NK-92 treated with Interleukin-12 subunit alpha and Interleukin-12 subunit beta, amount 100 ng/mL, for 24 hours (cell line): Measurements from ENCODE around the gene TNS1.
"Not testable (repeated sequence)": the region's sequence is repeated elsewhere in the genome, so short reads cannot be mapped to it uniquely, and the experiment has no call there.

Experiments used
- DNase-seq: peaks from one replicate; lab custom pipeline; 2025; lab: John Stamatoyannopoulos, UW

Gene TNS1

DNA sequence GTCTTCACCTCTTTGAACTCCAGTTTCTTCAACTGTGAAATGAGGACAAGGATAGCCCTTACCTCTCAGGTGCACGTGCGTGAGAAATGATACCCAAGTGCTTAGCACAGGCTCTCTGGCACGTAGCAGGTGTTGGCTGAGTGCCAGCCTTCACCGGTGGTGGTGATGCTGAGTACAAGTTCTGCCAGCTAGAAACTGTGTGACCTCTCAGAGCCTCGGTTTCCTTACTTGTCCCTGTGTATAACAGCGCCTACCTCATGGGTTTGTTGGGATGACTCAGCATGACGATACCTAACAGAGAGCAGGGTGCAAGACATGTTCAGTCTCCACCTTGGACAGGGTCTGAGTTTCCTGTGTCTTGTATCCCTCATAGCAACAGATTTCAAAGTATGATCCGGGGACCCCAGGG lies 205.1 kb downstream of the TNS1 start:
- DNase-seq = no peak

DNA sequence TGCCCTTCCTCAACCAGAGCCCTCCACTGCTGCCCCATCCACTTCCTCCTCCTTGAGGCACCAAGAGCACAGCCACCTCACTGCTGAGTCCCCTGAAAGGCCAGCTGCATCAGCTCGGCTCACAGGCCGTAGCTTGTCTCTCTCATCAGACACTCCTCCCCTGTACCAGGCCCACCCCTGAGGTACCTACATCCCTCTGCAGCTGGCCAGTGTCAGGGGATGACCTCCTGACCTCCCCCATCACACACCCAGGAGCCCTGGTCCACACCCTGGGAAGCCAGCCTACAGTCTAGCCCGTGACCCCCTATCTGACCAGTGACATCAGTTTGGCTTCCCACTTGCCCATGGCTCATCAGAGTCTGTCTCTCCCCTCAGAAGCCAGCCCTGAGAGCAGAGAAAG lies 205.6 kb downstream of the TNS1 start:
- DNase-seq = no peak

DNA sequence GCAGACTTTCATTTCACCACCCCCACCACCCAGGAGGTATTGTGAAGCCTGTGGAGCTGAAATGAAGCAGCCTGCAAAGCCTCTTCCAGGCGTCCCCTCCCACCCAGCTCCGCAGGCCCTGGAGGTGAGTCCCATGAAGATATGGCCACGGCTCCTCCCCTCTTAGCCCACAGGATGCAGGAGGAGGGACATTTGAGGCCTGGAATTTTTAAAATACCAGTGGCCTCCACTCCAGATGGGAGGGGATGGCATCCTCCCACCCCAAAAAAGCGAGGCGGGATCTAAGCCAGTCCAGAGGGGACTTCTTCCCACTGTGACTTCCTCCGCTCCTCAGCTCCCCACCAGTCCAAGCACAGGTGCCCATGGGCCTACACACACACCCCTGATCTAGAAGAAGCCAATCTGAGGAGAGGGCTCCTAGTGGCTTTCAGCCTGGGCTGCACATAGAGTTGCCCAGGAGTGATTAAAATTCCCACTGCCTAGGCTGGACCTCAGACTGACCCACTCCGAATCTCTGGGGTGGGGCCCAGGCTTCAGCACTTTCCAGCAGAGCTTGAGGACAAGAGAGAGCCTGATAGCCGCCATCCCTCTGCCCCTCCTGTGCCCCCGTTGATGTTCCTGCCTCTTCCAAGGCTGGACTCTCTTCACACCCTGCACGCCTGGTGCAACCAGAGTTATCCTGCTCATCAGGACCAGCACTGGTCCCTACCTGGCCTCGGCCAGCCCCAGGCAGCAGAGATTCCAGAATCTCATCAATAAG lies 206.9 kb downstream of the TNS1 start:
- no peak for DNase-seq

DNA sequence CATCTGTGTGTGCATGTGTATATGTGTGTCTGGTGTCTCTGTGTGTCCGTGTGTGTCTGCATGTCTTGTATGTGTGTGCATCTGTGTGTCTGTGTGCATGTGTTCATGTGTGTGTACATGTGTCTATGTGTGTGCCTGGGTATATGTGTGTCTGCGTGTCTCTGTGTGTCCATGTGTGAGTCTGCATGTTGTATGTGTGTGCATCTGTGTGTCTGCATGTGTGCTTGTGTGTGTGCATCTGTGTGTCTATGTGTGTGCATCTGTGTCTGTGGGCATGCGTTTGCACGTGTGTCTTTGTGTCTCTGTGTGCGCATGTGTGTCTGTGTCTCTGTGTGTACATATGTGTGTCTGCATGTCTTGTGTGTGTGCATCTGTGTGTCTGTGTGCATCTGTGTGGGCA lies 207.7 kb downstream of the TNS1 start:
- DNase-seq = no peak

DNA sequence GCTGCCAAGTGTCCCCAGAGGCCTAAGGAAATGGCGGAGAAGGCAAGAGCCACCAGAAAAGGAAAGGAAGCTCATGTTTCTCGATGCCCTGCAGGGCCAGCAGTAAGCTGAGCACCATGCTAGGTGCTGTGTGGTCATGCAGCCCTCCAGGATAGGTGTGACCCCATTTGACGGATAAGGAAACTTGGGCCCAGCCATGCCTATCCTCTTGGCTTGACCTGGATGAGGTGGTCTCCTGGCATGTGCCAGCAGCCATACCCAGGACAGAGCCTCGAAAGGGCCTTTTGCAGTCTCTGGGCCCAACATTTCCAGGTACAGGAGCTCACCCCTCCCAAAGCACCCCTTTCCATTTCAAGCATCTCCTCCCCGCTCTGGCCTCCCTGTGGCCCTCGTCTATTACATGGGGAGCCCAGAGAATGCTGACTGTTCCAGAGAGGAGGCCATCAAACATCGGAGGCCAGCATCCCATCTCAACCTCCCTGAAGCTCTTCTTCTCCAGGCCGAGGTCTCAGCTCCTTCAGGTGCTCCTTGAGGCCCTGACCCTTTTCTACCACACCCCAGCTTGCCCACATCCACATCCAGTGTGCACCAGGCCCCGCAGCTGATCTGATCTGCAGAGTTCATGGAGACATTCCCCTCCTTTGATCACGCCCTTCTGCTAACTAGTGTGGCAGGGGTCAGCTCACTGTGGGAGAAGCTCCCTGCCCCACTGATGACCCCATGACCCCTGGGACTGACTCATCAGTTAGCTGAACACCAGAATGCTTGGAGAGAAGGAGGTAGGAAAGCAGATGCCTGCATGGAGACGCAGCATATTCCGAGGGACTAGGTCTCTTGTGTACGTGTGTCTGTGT lies 208.4 kb downstream of the TNS1 start:
- no peak for DNase-seq

DNA sequence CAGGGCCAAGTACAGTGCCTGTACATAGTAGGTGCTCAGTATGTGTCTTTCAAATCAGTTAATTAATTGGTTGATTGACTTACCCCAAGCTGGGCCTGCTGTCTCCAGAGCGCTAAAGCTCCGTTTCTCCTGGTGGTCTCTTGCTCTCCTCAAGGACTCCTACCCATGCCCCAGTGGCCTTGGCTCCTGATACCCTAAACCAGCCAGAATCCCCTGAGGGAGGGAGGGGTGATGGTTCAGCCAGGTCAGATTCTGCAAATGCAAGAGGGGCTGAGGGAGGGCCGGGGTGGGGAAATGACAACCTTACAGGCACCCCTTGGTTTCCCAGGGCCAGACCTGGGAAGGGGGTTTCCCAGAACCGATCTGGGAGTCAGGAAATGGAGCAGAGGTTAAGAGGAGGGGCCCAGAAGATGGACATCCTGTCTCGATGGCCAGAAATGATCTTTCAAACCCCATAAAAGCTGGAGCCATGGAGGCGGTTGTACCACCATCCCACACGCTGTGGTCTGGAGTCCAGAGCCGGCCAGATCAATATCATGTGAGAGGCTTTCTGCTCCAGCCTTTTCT lies 209.1 kb downstream of the TNS1 start:
- no peak for DNase-seq

DNA sequence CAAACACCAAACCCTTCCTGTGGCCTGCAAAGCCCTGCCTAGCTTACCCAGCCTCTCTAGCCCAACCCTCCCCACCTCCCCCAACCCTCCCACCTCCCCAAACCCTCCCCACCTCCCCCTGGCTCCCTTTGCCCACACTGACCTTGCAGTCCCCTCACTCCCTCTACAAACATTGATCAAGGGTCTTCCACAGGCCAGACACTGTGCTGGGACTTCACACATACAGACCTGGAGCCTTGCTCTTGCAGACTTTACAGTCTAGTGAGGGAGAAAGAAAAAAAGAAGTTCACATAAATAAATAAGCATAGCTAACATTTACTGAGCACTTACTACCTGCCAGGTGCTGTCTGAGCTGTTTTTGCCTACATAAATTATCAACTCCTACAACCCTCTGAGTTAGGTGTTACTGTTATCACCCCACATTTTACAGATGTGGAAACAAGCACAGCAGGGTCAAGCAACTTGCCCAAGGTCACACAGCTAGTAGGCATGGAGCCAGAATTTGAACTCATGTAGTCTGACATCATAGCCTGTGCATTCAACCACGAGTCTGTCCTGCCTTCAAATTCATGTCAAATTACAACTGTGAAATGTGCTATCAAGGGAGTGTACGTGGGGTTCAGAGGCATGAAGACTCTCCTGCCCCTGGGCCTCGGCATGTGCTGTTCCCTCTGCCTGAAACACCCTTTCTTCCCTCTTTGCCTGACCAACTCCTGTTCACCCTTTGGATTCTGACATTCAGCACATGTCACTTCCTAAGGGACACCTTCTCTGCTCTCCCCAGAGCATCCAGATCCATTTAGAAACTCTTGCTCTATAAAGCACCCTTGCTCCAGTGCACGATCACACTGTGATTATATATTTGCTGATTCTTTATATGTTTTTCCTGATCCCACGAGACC lies 209.9 kb downstream of the TNS1 start:
- no peak for DNase-seq

DNA sequence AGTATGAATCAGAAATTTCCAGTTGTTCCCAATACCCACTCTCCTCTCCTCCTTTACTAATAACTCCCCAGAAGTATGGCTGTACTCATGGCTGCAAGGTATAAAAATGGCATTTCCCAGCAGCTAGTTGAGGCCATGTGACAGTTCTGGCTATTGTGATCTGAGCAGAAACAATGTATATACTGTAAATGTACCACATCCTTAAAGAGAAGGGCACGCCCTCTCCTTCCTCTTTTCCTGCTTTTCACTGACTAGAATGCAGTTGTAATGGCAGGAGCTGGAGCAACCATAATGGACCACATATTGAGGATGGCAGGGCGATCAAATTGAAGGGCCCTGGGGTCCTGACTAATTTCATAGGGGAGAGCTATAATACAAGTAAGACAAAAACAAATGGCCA lies 211.2 kb downstream of the TNS1 start:
- DNase-seq = no peak

DNA sequence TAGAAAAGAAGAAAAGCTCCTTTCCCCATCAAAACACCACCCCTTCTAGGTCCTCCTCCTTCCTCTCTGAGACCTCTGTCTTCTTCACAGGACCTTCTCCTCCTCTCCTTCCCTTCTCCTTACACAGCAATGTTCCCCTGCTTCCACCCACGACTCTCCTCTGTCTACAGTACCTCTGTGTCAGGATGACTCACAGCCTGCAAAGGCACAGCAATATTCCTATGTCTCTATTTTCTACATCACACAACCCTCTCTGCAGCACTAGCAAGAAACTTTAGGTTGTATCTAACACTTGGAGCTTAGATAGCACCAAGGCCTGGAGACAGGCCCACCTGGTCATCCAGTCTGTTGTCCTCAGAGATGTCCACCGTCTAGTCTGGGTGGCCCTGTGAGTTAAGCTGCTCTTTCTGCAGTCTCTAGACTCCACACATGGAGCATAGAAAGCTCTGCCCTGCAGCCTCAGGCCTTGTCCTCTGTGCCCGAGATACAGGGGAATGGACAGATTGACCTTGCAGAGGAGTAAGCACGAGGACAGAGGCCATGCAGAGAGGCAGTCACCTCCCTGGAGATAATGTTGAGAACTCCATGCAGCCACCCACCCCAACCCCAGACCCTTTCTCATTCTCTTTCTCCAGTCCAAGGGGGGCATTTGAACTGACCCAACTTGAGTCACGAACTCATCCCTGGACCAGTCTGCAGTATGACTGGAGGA lies 212.0 kb downstream of the TNS1 start:
- no peak for DNase-seq

DNA sequence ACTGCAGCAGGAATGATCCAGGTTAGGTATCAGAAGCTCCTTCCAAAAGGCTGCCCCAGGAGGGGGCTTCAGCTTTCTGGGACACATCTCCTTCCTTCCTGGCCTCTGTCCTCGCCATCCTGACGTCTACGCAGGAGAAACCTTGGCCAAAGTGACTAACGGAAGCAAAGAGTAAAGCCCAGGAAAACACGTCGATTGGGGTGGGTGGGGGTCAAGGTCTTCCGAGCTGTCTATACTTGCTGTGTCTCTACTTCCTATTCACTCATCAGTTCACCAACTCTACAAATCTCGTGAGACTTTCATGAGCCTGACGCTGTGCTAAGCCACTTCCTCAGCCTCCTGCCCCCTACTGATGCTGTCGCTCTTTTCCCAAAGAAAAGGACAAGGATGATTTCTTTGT lies 212.6 kb downstream of the TNS1 start:
- no peak for DNase-seq

DNA sequence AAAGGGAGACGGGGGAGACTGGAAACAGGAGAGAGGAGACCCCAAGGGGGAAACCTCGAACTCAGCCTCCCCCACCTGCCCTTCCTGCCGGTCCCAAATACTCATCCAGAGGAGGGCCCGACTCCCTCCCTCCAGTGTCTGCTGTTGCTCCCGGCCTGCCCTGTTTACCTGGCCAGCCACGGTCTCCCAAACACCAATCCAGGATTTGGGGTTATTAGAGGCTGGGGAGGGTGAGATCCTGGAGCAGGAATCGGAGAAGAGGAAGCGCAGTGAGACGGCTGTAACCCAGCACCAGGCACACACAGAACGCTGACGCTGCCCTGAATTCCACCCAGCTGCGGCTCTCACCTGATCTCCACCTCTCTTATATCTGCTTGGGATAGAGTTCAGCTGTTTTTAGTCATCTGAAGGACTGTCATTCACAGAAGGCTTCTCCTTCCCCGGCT lies 213.0 kb downstream of the TNS1 start:
- no peak for DNase-seq

DNA sequence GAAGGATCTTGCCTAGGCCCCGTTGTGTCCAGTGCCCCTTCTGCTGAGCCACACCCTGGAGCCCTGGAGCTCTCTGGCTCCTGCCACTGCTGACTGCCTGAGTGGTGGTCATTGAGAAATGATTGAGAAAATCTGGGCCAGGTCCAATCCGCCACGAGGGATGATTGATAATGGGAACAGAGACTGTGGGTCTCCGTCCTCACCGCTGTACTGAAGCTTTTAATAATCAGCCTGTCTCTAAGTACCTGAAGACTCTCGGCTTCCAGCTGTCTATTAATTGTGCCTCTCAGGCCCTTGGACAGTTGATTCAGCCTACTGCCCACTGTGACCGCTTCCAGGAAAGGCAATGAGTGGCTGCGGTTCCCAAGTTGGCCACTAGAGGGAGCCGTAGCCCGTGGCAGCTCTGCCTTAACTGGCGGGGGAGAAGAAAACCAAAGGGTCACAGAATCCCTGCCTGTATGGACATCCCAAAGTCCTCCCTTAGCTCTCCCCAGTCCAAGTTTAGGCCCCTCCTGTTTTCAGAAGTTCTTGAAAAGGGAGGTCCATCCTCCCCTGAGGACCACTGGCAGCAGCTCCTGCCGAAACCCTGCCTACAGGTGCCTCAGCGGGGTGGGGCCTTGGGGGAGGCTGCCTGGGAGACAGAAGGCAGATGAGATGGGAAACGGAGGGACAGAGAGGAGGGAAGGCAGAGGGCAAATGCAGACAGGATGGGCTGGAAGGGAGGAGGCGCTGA lies 213.6 kb downstream of the TNS1 start:
- peak; percentile 28 for DNase-seq

DNA sequence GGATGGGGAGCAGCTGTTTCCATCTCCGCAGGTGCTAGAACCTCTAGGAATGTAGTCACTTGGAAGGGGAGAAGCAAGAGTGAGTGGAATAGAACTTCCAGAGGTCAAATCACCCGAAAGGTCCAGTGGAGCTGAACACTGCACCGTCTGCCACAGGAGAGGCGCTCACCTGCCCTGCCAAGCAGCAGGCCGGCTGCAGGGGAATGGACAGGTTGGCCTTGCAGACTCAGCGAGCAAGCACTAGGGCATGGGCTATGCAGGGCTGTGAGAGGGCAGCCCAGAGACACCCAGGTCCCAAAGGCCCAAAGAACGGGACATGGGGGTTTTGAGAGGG lies 214.2 kb downstream of the TNS1 start:
- no peak for DNase-seq

DNA sequence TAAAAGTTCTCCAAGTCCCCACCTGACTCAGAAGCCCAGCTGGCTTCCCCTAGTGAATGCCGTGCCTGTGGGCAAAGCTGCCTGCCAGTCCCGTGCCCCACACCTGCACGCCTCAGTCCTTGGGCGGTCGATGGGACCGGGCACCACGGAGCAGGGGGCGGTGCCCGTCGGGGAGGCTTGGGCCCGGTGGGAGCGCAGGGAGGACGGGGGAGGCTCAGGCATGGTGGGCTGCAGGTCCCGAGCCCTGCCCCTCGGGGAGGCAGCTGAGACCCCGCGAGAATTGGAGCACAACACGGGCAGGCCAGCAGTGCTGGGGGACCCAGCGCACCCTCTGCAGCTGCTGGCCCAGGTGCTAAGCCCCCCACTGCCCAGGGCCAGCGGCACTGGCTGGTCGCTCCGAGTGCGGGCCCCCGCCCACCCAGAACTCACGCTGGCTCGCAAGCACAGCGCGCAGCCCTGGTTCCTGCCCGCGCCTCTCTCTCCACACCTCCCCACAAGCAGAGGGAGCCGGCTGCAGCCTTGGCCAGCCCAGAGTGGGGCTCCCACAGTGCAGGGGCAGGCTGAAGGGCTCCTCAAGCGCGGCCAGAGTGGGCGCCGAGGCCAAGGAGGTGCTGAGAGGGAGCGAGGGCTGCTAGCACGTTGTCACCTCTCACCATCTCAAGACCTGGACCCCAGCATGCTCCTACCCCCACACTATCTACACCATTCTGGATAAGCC lies 215.5 kb downstream of the TNS1 start:
- no peak for DNase-seq

DNA sequence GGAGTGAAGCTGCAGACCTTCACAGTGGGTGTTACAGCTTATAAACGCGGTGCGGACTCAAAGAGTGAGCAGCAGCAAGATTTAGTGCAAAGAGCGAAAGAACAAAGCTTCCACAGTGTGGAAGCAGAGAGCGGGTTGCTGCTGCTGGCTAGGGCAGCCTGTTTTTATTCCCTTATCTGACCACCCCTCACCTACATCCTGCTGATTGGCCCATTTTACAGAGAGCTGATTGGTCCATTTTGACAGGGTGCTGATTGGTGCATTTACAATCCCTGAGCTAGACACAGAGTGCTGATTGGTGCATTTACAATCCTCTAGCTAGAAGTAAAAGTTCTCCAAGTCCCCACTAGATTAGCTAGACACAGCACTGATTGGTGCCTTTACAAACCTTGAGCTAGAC lies 216.2 kb downstream of the TNS1 start:
- not testable (repeated sequence) for DNase-seq

DNA sequence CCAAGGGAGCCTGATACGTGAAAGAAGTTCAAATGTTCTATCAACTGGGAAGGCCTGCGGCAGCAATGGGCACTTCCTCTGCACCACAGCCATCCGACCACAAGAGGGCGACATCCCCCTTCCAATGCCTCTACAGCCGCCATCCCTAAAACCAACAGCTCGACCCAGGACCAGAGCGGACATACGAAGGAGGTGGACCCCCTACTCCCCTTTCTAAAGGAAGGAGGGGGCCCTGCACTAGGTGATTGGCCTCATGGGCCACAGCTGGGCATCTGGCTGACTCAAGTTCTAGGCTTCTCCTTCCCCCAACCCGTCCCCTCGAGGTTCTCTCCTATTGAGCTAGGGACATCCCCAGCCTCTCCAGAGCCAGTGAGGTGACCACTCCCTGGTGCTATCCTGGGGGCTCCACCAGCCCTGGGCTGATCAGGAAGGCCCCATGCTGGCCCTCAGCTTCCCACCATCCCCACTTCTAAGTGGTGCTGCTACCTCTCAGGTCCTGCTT lies 217.2 kb downstream of the TNS1 start:
- peak; percentile 45 for DNase-seq

DNA sequence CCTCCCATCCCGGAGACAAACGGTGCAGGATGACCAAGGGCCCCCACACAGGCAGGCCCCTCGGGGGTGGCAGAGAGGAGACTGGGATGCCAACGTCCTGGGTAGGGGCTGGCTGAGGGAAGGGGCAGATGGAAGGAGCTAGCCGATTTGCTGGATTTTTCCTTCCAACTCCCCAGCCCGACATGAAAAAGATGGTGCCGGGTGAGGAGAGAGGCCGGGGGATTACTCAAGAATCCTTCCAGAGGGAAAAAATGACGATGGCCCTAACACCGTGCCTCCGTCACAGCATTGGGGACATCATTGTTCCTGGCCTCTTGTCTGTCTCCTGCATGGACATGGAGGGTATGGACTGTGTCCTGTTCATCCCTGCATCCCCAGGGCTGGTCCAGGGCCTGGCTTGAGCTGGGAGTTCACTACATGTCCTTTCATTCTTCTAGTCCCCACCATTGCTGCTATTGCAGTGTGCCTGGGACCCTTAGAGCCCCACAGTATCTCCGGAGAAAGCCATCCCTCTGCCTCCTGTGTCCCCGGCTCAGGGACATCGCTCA lies 217.7 kb downstream of the TNS1 start:
- no peak for DNase-seq

DNA sequence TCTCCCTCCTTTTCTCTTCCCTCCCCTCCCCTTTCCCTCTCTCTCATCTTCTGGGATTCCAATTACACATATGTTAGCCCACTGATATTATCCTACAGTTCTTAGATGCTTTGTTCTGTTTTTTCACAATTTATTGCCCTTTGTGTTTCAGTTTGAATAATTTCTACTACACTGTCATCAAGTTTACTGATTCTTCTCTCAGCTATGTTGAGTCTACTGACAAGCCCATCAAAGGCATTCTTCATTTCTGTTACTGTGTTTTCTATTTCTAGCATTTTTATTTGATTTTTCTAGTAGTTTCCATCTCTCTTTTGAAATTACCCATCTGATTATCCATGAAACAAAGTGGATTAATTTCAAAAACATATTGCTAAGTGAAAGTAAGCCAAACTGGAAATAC lies 219.6 kb downstream of the TNS1 start:
- no peak for DNase-seq

DNA sequence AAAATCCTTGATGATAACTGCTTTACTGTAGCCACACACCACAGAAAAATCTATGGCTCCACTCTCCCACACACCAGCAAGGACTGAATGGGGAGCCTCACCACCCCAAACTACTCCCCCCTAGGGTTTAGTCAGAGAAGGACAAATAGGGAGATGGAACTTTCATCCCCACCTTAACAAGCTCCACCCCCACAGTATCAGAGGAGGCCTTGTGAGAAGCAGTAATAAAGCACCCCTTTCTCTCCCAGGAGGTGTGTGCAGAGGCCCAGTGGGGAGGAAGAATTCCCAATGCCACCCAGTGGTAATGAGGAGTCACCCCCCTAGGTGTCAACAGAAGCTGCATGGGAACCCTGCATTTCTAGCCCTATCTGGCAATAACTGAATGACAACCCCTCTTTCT lies 224.9 kb downstream of the TNS1 start:
- no peak for DNase-seq

DNA sequence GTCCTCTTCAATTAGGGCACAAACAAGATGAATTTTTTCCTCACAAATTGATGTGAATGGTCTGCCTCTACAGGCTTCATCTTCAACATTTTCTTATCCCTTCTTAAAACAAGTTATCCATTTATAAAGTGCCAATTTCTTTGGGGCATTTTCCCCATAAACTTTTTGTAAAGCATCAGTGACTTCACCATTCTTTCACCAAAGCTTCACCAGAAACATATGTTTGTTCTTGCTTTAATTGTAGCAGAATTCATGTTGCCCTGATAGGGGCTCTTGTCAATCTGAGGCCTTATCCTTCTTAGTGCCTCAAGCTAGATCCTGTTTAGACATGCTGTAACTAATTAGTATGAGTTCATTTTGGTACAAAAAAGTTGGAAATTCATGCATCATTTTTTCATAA lies 226.2 kb downstream of the TNS1 start:
- no peak for DNase-seq
